SK-N-MC (cell line): ENCODE measurements around the gene TTC16.
"Not testable (repeated sequence)": the region's sequence is repeated elsewhere in the genome, so short reads cannot be mapped to it uniquely, and the experiment has no call there.

Source experiments
- DNase-seq: peaks from one replicate; pipeline ENCODE4 v3.0.0-alpha.2; 2011; ENCODE audit warnings: low read depth, low spot score
- H3K27ac ChIP-seq: fragments of 200-600 bp; sonication (generic); 2 replicates; pipeline ENCODE4 v1.5.1; 2016; ENCODE audit warnings: mixed run types
- H3K36me3 ChIP-seq: fragments of 200-600 bp; sonication (generic); 2 replicates; pipeline ENCODE4 v1.6.1; 2017; ENCODE audit warnings: antibody characterized with exemption, low read length, mixed read lengths; ENCODE audit not compliant: insufficient read depth
- H3K4me3 ChIP-seq: fragments of 200-600 bp; sonication (generic); 2 replicates; pipeline ENCODE4 v1.5.1; 2016
- H3K9ac ChIP-seq: fragments of 200-600 bp; sonication (generic); 2 replicates; pipeline ENCODE4 v1.8.0; 2017; ENCODE audit warnings: mixed run types, mixed read lengths; ENCODE audit not compliant: insufficient read length
- H3K9me3 ChIP-seq: fragments of 200-600 bp; sonication (generic); 2 replicates; pipeline ENCODE4 v1.6.1; 2017; ENCODE audit warnings: low read depth, mild to moderate bottlenecking, antibody characterized with exemption, low read length, moderate library complexity, mixed read lengths
- EZH2 ChIP-seq: fragments of 200-600 bp; sonication (generic); IDR thresholded peaks from one replicate; pipeline ENCODE4 v1.6.1; 2017; ENCODE audit warnings: antibody characterized with exemption
- FOXP2 ChIP-seq: optimal IDR thresholded peaks from 2 replicates; pipeline ENCODE3; 2011; ENCODE audit warnings: mild to moderate bottlenecking, moderate library complexity; ENCODE audit not compliant: insufficient read depth; ENCODE audit errors: extremely low read length, control extremely low read depth
- POLR2AphosphoS5 ChIP-seq: IDR thresholded peaks from 2 replicates; pipeline ENCODE4 v1.6.1; 2012; ENCODE audit warnings: mild to moderate bottlenecking, low read depth, low read length, borderline replicate concordance

The TTC16 gene

DNA sequence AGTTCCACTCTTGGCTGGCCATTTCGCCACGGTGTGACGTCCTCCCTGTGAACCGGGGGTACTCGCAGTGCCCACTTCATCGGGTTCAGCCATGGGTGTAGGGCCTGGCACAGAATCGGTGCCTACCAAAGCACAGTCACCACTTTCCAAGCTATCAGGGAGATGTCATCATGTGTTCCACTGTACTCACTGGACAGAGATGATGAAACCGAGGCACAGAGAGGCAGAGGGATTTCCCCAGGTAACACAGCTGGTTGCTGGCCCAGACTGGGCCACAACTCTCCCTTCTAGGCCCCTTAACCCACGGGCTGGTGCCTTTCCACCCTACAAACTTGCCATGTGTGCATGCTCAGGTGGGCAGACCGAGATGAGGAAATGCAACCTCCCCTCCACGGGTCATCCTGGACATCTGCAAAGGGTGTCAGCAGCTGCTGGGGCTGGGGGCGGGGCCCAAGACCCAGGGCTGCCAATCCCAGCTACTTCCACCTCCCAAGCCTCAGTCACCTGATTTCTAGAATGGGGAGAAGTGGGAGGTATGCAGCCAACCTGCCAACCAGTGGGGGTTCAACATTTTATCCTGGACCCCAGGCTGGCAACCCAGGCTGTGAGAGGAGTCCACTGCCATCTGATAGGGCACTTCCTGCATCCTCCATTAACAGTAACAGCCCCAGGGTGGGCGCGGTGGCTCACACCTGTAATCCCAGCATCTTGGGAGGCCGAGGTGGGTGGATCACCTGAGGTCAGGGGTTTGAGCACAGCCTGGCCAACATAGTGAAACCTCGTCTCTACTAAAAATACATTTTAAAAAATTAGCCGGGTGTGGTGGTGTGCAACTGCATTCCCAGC is 63.5 kb downstream of the TTC16 start:
- Histone ChIP-seq H3K9ac (no peak overlapping the region), H3K9me3 (no peaks in the 10 kb centered on the region), H3K36me3 (no peaks in the 10 kb centered on the region), H3K27ac (no peak overlapping the region), H3K4me3 (no peak overlapping the region)
- TF ChIP-seq POLR2AphosphoS5: no peak
- no peak for TF ChIP-seq EZH2
- TF ChIP-seq FOXP2: no peak
- no peak for DNase-seq

DNA sequence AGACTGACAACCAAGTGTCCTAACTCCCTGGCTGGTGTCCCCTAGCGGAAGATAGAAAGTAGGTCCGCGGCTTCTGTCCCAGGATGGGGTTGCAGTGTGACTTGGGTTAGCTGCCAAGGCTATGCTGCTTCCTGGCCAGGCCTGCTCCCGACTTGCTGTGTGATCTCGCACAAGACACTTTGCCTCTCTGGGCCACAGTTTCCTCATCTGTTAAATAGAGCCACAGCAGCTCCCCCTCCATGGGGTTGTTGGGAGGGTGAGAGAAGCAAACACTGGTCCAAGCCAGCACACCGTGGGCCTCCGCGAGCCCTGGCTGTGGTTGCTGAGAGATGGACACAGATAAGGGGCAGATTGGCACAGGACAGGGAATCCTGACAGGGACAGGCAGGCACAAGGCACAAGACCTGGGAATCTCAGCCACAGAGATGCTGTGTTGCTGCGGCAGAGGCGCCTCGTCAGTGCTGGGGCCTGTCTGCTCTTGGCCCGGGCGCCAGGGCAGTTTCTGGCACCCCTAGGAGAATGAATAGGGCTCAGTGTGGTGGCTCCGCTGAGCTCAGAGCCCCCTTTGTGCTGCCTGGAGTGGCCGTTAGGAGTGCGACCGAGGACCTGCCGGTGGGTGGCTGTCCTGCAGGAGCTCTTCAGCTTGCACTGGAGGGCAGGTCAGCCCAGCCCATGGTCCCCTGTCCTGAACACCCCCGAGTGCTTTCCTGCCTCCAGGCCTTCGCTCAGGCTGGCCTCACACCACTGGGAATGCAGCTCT is 64.4 kb downstream of the TTC16 start:
- no peak overlapping the region for H3K27ac ChIP-seq
- H3K9ac ChIP-seq: no peak overlapping the region
- no peaks in the 10 kb centered on the region for H3K36me3 ChIP-seq
- DNase-seq: no peak
- H3K4me3 ChIP-seq: no peak overlapping the region
- no peaks in the 10 kb centered on the region for H3K9me3 ChIP-seq
- TF ChIP-seq EZH2: no peak
- no peak for TF ChIP-seq POLR2AphosphoS5
- TF ChIP-seq FOXP2: no peak

DNA sequence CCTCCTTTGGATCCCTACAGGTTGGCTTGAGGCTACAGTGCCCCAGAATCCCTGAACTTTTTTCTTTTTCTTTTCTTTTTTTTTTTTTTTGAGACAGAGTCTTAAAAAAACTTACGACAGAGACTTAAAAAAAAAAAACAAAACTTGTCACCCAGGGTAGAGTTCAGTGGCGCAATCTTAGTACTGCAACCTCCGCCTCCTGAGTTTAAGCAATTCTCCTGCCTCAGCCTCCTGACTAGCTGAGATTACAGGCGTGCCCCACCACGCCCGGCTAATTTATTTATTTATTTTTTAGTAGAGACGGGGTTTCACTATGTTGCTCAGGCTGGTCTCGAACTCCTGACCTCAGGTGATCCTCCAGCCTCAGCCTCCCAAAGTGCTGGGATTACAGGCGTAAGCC is 65.0 kb downstream of the TTC16 start:
- not testable (repeated sequence) for H3K9ac ChIP-seq, H3K27ac ChIP-seq

More for the DNA sequence above, 65.0 kb downstream of the TTC16 start:
- not testable (repeated sequence) for H3K4me3 ChIP-seq, H3K36me3 ChIP-seq, H3K9me3 ChIP-seq, DNase-seq
